ENCODE measurements around the gene SIRT3.

- TF ChIP-seq POLR2A (IDR thresholded peaks at IDR 0.05; ENCODE audit: low read length) = no peak
- no peak for TF ChIP-seq GATA1 (IDR thresholded peaks at IDR 0.05; ENCODE audit: low read depth, low read length)
These were observed 25.5 kb upstream of the SIRT3 start for GRCh38 chr11:261624-262023.

Measured in erythroblast (primary cell).